Activated CD8-positive, alpha-beta memory T cell treated with anti-CD3 and anti-CD28 coated beads for 24 hours (primary cell): Measurements from ENCODE around the gene PUS7.
"Not testable (repeated sequence)": the region's sequence is repeated elsewhere in the genome, so short reads cannot be mapped to it uniquely, and the experiment has no call there.

ENCODE experiments used
- DNase-seq: peaks from one replicate; pipeline ENCODE4 v3.0.0-alpha.2; 2020

PUS7 gene

DNA sequence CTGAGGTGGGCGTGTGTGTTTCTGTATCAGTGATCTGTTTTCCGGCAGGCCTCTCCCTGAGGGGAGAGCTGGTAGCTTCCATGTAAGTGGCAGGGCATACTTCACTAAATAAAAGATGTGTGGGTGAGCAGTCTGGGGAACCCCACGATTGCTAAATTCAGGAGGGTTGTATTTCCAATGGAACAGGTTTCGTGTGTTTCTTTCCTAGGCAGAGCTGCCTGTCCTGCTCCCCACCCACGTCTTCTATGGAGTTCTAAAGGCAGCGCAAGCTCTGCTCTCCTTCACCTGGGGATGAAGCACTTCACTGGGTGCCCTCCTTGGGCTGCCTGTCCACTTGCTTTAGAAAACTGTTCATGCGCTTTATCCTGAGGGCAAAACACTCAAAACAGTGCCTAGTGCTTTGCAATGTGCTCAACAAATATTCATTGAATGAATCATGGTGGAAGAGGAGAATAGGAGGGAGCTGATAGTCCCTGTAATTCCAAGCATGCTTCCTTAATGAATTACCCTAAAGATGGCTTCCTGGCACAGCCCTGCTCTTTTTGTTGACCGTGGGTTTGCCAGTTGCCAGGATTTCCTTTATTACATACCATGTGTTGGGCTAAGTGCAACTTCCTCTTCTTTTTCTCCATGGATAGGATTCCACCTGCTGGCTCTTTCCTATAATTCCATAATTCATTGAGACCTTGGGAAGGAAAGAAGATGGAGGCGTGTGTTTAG, 82.7 kb downstream of the PUS7 start:
- DNase-seq: no peak

DNA sequence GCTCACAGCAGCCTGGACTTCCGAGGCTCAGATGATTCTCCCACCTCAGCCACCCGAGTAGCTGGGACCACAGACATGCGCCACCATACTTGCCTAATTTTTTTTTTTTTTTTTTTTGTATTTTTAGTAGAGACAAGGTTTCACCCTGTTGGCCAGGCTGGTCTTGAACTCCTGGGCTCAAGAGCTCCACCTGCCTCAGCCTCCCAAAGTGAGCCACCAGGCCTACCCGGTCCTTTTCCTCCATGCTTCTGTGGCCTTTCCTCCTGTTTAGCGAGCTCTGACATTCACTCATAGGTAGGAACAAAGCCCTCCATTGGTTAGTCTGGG, 83.3 kb downstream of the PUS7 start:
- no peak for DNase-seq

DNA sequence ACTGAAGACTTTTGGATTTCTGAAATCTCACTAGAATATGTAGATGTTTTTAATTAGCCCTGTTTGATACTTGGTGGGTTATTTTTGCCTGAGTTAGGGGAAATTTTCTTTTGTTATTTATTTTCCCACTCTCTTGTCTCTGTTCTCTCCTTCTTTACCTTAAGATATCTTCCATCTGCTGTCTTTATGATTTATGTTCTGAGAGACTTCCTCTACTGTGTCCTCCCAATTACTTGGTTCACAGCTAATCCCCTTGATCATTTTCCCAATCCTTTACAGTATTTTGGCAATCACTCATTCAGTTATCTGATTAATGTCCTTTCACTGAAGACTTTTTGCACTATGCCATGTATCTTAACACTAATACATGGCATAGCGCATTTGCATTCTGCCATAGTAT, 83.8 kb downstream of the PUS7 start:
- no peak for DNase-seq

DNA sequence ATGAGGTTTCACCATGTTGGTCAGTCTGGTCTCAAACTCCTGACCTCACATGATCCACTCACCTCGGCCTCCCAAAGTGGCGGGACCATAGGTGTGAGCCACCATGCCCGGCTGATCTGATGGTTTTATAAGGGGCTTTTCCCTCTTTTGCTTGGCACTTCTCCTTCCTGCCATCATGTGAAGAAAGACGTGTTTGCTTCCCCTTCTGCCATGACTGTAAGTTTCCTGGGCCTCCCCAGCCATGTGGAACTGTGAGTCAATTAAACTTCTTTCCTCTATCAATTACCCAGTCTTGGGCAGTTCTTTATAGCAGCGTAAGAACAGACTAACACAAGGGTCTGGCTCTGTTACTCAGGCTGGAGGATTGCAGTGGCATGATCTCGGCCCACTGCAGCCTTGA, 84.7 kb downstream of the PUS7 start:
- not testable (repeated sequence) for DNase-seq

DNA sequence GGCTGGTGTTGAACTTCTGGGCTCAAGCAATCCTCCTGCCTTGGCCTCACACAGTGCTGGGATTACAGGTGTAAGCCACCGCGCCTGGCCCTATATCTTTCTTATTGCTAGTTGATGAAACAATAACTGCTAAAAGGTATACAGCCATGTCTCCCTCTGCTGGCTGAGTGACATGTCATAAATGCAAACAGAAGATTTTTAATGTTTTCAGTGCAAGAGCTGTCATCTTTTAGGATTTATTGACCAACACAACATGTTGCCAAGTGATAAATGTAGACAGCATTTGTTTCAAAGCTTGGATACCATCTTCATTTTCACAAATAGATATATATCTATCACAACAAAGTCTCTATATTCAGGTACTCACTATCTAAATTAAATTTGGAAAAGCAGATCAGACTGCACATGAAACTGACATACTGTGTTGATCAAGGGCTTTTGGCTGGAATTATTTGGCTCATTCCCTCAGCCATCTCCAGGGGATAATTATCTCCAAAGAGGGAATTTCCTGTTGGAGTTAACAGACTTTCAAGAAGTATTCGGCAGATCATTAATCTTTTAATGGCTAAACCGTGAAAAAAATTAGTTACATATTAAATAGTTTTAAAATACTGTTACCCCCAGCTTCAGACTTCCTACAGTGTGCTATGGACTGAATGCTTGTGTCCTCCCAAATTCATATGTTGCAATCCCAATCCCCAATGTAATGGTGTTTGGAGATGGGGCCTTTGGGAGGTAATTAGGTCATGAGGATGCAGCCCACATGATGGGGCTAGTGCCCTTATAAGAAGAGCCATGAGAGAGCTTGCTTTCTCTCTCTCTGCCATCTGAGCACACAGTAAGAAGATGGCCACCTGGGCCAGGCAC, 92.1 kb downstream of the PUS7 start:
- peak; percentile 62 for DNase-seq

GRCh38 chr7:105426606-105427146, 95.4 kb downstream of the PUS7 start:
- DNase-seq: no peak

- no peak for DNase-seq
Measured at GRCh38 chr7:105423987-105424386, 98.1 kb downstream of the PUS7 start.

DNA sequence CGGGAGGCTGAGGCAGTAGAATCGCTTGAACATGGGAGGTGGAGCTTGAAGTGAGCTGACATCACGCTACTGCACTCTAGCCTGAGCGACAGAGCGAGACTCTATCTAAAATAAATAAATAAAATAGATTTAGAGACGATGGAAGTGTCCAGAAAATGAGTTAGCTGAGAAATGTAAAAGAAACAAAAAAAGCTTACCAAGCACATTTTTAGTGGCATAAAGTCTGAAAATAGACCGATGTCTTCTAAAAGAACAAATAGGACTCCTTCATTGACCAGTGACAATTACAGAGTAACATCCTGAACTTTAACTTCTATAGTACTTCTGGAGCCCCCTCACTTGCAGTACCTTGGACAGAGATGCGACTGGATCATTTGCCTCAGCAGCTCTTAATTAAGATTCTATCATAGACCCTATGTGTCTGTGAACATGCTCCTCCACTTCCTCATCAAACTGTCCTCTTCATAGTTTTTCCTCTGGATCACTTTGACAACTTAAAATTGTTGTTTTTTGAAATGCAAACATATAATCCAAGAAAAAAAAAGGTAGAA, 108.1 kb downstream of the PUS7 start:
- DNase-seq: no peak

- not testable (repeated sequence) for DNase-seq
Measured at GRCh38 chr7:105410774-105411173, 111.3 kb downstream of the PUS7 start.

DNA sequence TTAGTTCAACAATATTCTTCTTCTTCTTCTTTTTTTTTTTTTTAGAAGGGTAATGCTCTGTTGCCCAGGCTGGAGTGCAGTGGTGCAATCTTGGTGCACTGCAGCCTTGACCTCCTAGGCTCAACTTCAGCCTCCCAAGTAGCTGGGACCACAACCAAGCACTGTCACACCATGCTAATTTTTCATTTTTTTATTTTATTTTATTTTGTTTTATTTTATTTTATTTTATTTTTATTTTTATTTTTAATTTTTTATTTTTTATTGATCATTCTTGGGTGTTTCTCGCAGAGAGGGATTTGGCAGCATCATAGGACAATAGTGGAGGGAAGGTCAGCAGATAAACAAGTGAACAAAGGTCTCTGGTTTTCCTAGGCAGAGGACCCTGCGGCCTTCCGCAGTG, 112.3 kb downstream of the PUS7 start:
- DNase-seq: not testable (repeated sequence)

DNA sequence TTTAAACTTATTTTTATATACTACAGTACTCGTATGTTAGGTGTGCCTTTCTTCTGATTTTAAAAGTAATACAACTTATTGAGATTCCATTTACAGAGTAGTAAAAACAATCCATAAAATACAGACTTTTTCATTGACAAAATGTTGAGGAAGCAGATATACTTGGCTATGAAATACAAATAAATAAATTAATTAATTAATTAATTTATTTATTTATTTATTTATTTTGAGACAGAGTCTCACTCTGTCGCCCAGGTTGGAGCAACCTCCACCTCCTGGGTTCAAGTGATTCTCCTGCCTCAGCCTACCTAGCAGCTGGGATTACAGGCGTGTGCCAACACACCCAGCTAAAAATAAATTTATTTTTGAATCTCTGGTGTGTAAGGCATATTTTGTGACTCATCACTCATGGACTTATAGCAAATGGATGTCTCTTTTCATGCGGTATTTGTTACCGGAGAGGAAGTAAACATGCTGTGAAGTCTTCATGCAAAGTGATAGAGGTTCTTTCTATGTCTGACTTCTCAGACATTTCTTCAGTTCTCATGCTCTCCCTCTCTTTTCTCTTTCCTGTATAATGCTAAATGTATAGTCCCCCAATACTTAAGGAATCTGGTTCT, 113.2 kb downstream of the PUS7 start:
- no peak for DNase-seq
